GM12878 (cell line): ENCODE results near the gene TNFSF13. TPM values are rescaled to one million over a fixed set of nuclear protein-coding genes. Genes with fewer than 3 reads are reported as not detected.

ENCODE experiments used
- ASH2L ChIP-seq: fragments of 300-600, 200-600 bp; sonication (generic); IDR thresholded peaks from 2 replicates; pipeline ENCODE4 v1.6.1; 2017; ENCODE audit warnings: low read depth, mild to moderate bottlenecking, borderline replicate concordance
- ETV6 ChIP-seq, 2 experiments: fragments of 450-650 bp in 1 of 2; IDR thresholded peaks in 1 of 2; conservative IDR thresholded peaks in 1 of 2; 2 replicates each; pipeline ENCODE4 v1.6.1; 2014; ENCODE audit warnings: antibody characterized with exemption in 1 of 2, borderline replicate concordance in 1 of 2, low read depth in 1 of 2, mild to moderate bottlenecking in 1 of 2, moderate library complexity in 1 of 2
- FOXM1 ChIP-seq: IDR thresholded peaks from 2 replicates; pipeline ENCODE4 v1.6.1; 2012; ENCODE audit warnings: low read depth, mild to moderate bottlenecking, inconsistent platforms, low read length, moderate library complexity
- LARP7 ChIP-seq: fragments of 450-650 bp; IDR thresholded peaks from 2 replicates; pipeline ENCODE4 v1.6.1; 2017; ENCODE audit warnings: mild to moderate bottlenecking
- MYC ChIP-seq: IDR thresholded peaks from 2 replicates; pipeline ENCODE4 v1.6.1; 2011; ENCODE audit warnings: mild to moderate bottlenecking, low read length, moderate library complexity, inconsistent platforms; ENCODE audit not compliant: insufficient read depth, insufficient replicate concordance, insufficient read length, severe bottlenecking
- NRF1 ChIP-seq: conservative IDR thresholded peaks from 2 replicates; pipeline ENCODE4 v1.6.1; 2011; ENCODE audit warnings: mild to moderate bottlenecking, low read depth, low read length, improper control_type of control experiment
- POU2F2 ChIP-seq: IDR thresholded peaks from 3 replicates; pipeline ENCODE4 v1.6.1; 2011; ENCODE audit warnings: low read depth, mild to moderate bottlenecking, low read length, borderline replicate concordance
- RCOR1 ChIP-seq: conservative IDR thresholded peaks from 2 replicates; pipeline ENCODE4 v1.6.1; 2012; ENCODE audit warnings: low read depth, low read length, improper control_type of control experiment
- polyA plus RNA-seq, 11 experiments: library from polyadenylated mRNA; depleted of rRNA in 4 of 11; unstranded in 6 of 11; stranded (reverse) in 5 of 11; fragments of >200 nt; fragmentation: Nextera tagmentation in 4 of 11; fragmentation: Illumina TruSeq in 1 of 11; extraction: Ambion mirVana in 4 of 11; extraction: Trizol in 1 of 11; gene quantifications; 1 replicate in 1 of 11; 2 replicates in 10 of 11; pipeline versions ENCODE4 v1.2.1 to v1.2.3, GENCODE V29; 2011 to 2016; ENCODE audit warnings: inconsistent platforms in 2 of 11, missing spikeins in 2 of 11, low read depth in 1 of 11
- total RNA-seq, 4 experiments: library from RNA; depleted of rRNA in 3 of 4; stranded (reverse); fragments of >200 nt in 3 of 4; fragmentation: Illumina TruSeq in 1 of 4; extraction: Trizol in 1 of 4; gene quantifications; 2 replicates each; pipeline versions ENCODE4 v1.2.1 to v1.2.3, GENCODE V29; 2013 to 2021
- TF ChIP-seq, protein P1 (sequence below): fragments of 450-650 bp; formaldehyde crosslinking; IDR thresholded peaks from 2 replicates; pipeline ENCODE4 v1.5.0; 2022; ENCODE audit warnings: mild to moderate bottlenecking, missing genetic modification characterization
- TF ChIP-seq, protein P2 (sequence below): fragments of 150-350 bp; IDR thresholded peaks from 2 replicates; pipeline ENCODE4 v1.6.1; 2014; ENCODE audit warnings: mild to moderate bottlenecking, low read depth, low read length
- TF ChIP-seq, protein P3 (sequence below): fragments of 450-650 bp; IDR thresholded peaks from 2 replicates; pipeline ENCODE4 v1.6.1; 2016; ENCODE audit warnings: mild to moderate bottlenecking, moderate library complexity, borderline replicate concordance
- TF ChIP-seq, protein P4 (sequence below): IDR thresholded peaks from 2 replicates; pipeline ENCODE4 v1.6.1; 2011; ENCODE audit warnings: low read depth, mild to moderate bottlenecking, low read length, moderate library complexity, borderline replicate concordance; ENCODE audit errors: extremely low read depth

The TNFSF13 gene
- total and polyA plus RNA-seq, 10 of the 15 experiments (the other 5 are each of a cell fraction or from before 2014, with no cell fraction given), result 0.56 to 14.6 (median 9.7) TPM

DNA sequence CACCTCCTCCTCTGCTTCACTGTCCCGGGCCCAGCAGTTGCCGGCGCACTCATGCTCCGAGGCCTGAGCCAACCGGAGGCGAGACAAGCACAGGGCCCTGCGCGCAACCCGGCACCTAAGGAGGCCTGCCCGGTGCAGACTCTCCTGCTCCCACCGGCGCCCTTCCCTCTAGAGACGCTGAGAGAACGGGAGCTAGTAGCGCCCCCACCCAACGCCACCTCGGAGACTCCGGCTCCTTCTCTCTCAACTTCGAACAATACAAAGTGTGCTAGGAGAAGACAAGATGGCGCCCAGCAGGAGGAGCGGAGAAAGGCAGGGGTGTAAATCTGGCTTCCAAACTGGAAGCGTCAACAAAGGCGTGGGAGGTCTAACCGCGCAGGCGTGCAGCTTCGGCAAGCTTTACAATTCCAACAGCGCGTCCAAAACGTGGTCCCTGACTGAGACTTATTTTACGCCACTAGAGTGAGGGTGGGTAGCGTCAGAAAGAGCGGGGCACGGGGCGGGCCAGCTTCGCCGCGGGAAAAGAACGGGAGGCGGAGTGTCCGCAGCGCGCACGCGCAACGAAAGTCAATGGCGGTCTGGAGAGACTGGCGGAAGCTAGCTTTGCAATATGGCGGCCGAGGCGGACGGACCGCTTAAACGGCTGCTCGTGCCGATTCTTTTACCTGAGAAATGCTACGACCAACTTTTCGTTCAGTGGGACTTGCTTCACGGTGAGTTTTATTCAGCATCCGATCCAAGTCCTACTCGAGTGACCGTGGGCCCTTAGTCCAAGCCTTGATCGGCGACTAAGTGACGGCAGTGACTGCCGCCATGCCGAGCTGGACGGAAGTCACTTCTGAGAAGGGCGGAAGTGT, 24.9 kb downstream of the TNFSF13 start, which contains the start of gene MPDU1 (continued):
- TF ChIP-seq, protein P1, sequence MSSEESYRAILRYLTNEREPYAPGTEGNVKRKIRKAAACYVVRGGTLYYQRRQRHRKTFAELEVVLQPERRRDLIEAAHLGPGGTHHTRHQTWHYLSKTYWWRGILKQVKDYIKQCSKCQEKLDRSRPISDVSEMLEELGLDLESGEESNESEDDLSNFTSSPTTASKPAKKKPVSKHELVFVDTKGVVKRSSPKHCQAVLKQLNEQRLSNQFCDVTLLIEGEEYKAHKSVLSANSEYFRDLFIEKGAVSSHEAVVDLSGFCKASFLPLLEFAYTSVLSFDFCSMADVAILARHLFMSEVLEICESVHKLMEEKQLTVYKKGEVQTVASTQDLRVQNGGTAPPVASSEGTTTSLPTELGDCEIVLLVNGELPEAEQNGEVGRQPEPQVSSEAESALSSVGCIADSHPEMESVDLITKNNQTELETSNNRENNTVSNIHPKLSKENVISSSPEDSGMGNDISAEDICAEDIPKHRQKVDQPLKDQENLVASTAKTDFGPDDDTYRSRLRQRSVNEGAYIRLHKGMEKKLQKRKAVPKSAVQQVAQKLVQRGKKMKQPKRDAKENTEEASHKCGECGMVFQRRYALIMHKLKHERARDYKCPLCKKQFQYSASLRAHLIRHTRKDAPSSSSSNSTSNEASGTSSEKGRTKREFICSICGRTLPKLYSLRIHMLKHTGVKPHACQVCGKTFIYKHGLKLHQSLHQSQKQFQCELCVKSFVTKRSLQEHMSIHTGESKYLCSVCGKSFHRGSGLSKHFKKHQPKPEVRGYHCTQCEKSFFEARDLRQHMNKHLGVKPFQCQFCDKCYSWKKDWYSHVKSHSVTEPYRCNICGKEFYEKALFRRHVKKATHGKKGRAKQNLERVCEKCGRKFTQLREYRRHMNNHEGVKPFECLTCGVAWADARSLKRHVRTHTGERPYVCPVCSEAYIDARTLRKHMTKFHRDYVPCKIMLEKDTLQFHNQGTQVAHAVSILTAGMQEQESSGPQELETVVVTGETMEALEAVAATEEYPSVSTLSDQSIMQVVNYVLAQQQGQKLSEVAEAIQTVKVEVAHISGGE, result 0 out of 2 replicates have a peak, but pooled peaks have one; percentile 85
- TF ChIP-seq, protein P2, sequence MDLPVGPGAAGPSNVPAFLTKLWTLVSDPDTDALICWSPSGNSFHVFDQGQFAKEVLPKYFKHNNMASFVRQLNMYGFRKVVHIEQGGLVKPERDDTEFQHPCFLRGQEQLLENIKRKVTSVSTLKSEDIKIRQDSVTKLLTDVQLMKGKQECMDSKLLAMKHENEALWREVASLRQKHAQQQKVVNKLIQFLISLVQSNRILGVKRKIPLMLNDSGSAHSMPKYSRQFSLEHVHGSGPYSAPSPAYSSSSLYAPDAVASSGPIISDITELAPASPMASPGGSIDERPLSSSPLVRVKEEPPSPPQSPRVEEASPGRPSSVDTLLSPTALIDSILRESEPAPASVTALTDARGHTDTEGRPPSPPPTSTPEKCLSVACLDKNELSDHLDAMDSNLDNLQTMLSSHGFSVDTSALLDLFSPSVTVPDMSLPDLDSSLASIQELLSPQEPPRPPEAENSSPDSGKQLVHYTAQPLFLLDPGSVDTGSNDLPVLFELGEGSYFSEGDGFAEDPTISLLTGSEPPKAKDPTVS, result peak; percentile 46; the same call in 1 of the 2 replicates
- TF ChIP-seq NRF1 (peak; percentile 85), LARP7 (no peak; the same call in 1 of the 2 replicates), ASH2L (no peak), RCOR1 (no peak; the same call in 1 of the 2 replicates), FOXM1 (peak; percentile 67; the same call in 1 of the 2 replicates), POU2F2 (peak; percentile 78; the same call in 2 of the 3 replicates), ETV6 (conservative IDR thresholded peaks at IDR 0.05 in 1 of 2, IDR thresholded peaks at IDR 0.05 in 1 of 2; ENCODE audit: borderline replicate concordance in 1 of 2, low read depth in 1 of 2) (peak in 1 of 2 experiments; percentile 15; a peak in 1 of 4 replicates), MYC (peak; percentile 43)
- TF ChIP-seq, protein P3, sequence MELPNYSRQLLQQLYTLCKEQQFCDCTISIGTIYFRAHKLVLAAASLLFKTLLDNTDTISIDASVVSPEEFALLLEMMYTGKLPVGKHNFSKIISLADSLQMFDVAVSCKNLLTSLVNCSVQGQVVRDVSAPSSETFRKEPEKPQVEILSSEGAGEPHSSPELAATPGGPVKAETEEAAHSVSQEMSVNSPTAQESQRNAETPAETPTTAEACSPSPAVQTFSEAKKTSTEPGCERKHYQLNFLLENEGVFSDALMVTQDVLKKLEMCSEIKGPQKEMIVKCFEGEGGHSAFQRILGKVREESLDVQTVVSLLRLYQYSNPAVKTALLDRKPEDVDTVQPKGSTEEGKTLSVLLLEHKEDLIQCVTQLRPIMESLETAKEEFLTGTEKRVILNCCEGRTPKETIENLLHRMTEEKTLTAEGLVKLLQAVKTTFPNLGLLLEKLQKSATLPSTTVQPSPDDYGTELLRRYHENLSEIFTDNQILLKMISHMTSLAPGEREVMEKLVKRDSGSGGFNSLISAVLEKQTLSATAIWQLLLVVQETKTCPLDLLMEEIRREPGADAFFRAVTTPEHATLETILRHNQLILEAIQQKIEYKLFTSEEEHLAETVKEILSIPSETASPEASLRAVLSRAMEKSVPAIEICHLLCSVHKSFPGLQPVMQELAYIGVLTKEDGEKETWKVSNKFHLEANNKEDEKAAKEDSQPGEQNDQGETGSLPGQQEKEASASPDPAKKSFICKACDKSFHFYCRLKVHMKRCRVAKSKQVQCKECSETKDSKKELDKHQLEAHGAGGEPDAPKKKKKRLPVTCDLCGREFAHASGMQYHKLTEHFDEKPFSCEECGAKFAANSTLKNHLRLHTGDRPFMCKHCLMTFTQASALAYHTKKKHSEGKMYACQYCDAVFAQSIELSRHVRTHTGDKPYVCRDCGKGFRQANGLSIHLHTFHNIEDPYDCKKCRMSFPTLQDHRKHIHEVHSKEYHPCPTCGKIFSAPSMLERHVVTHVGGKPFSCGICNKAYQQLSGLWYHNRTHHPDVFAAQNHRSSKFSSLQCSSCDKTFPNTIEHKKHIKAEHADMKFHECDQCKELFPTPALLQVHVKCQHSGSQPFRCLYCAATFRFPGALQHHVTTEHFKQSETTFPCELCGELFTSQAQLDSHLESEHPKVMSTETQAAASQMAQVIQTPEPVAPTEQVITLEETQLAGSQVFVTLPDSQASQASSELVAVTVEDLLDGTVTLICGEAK, result peak; percentile 99
- TF ChIP-seq, protein P4, sequence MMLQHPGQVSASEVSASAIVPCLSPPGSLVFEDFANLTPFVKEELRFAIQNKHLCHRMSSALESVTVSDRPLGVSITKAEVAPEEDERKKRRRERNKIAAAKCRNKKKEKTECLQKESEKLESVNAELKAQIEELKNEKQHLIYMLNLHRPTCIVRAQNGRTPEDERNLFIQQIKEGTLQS, result no peak
